GM18870 (cell line): ENCODE data around the gene STX11.

ENCODE experiments used
- ATAC-seq: cut with Tn5 transposase; IDR thresholded peaks from one replicate; pipeline ENCODE4 v1.9.1; 2021; ENCODE audit warnings: moderate library complexity; ENCODE audit not compliant: unreplicated experiment

The STX11 gene

GRCh38 chr6:144213315-144213714 is 63.0 kb downstream of the STX11 start:
- ATAC-seq, result no peak

- no peak for ATAC-seq
Observed at GRCh38 chr6:144214029-144214428, 63.7 kb downstream of the STX11 start.

GRCh38 chr6:144214622-144215401 is 64.5 kb downstream of the STX11 start:
- ATAC-seq, result no peak

- no peak for ATAC-seq
Observed at GRCh38 chr6:144215402-144215931, 65.2 kb downstream of the STX11 start.

GRCh38 chr6:144215932-144216667 is 65.8 kb downstream of the STX11 start:
- ATAC-seq, result peak; percentile 88

GRCh38 chr6:144216668-144217218 is 66.4 kb downstream of the STX11 start:
- ATAC-seq, result peak; percentile 32

- no peak for ATAC-seq
Observed at GRCh38 chr6:144217264-144217663, 66.9 kb downstream of the STX11 start.

GRCh38 chr6:144217797-144218196 is 67.5 kb downstream of the STX11 start:
- ATAC-seq, result no peak

- ATAC-seq, result no peak
Observed at GRCh38 chr6:144219056-144219685, 68.9 kb downstream of the STX11 start.

- ATAC-seq, result no peak
Observed at GRCh38 chr6:144220031-144220790, 69.9 kb downstream of the STX11 start.

- no peak for ATAC-seq
Observed at GRCh38 chr6:144223686-144224085, 73.4 kb downstream of the STX11 start.

GRCh38 chr6:144231721-144232120 is 81.4 kb downstream of the STX11 start:
- no peak for ATAC-seq

GRCh38 chr6:144232176-144232831 is 82.0 kb downstream of the STX11 start:
- ATAC-seq, result no peak

GRCh38 chr6:144232832-144233230 is 82.5 kb downstream of the STX11 start:
- ATAC-seq, result no peak

GRCh38 chr6:144234399-144234798 is 84.1 kb downstream of the STX11 start:
- no peak for ATAC-seq

- ATAC-seq, result no peak
Observed at GRCh38 chr6:144234935-144235334, 84.6 kb downstream of the STX11 start.
